ENCODE measurements around the gene PIPOX.

Gene PIPOX

DNA sequence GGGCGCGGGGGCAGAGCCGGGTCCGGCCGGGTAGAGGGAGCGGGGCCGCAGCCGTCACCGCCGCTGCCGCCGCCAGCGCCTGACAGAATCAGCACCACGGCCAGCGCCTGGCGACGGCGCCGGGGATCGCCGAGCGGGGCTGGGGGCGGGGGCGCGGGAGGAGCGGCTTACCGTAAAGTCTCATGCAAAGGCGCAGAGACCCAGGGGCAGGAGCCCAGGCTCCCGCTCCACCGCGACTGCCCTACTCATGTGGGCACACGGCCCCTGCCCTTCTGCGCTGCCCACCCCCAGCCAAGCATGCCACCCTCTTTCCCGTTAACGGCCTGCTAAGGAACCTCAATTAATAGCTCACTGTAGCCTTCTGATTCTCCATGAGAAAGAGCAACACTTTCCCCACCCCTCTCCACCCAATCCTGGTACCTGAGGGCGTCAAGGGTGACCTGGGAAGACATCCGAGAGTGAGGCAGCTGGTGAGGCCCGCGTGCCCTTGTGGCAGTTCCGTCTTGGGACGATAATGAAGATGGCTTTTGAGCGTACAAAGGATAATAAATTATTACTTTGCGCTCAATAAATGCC lies 36.9 kb upstream of the PIPOX start, which contains the start of gene SEZ6:
TSS of gene SEZ6 (minus strand) at position 98 of the 576 bp plus-strand sequence. CDS start 164 bp downstream, outside the sequence.
- H3F3A ChIP-seq (ENCODE audit: insufficient read depth, low read length) = no peaks in the 10 kb centered on the region
- no peaks in the 10 kb centered on the region for H3K36me3 ChIP-seq (replicated peaks; ENCODE audit: insufficient read depth, low read length)
- H3K79me2 ChIP-seq (ENCODE audit: low read length) = no peaks in the 10 kb centered on the region
- H3K9me3 ChIP-seq (replicated peaks; ENCODE audit: insufficient read depth, low read length) = no peaks in the 10 kb centered on the region
- H3K27ac ChIP-seq (ENCODE audit: low read length) = no peak within 1 kb of the TSS
- H3K4me1 ChIP-seq (ENCODE audit: low read length) = no peaks in the 10 kb centered on the region
- TF ChIP-seq EZH2 (optimal IDR thresholded peaks at IDR 0.05; ENCODE audit: low read depth, low read length) (no peak), CTCF (IDR thresholded peaks at IDR 0.05; ENCODE audit: low read length) (no peak), EZH2phosphoT487 (IDR thresholded peaks at IDR 0.05; ENCODE audit: low read length) (no peak)
- H3K9ac ChIP-seq (ENCODE audit: low read length) = no peak within 1 kb of the TSS
- H3K4me3 ChIP-seq (ENCODE audit: low read length) = no peak within 1 kb of the TSS
- DNase-seq = peak; percentile 68
- peaks cover 58% of the 10 kb centered on the region for H3K27me3 ChIP-seq (replicated peaks; ENCODE audit: insufficient read depth, low read length)
- H3K9me2 ChIP-seq (replicated peaks; ENCODE audit: insufficient read depth, low read length) = no peaks in the 10 kb centered on the region
- H2AFZ ChIP-seq (ENCODE audit: low read length) = no peak within 1 kb of the TSS
- H3K4me2 ChIP-seq (ENCODE audit: low read depth, low read length) = no peak within 1 kb of the TSS
- no peaks in the 10 kb centered on the region for H4K20me1 ChIP-seq (ENCODE audit: insufficient read depth, low read length)

- no peaks in the 10 kb centered on the region for H3K4me1 ChIP-seq (ENCODE audit: low read length)
- no peak overlapping the region for H3K4me2 ChIP-seq (ENCODE audit: low read depth, low read length)
- DNase-seq = no peak
- no peaks in the 10 kb centered on the region for H3K9me3 ChIP-seq (replicated peaks; ENCODE audit: insufficient read depth, low read length)
- H2AFZ ChIP-seq (ENCODE audit: low read length) = no peak overlapping the region
- H3K79me2 ChIP-seq (ENCODE audit: low read length) = no peaks in the 10 kb centered on the region
- peaks cover 53% of the 10 kb centered on the region for H3K27me3 ChIP-seq (replicated peaks; ENCODE audit: insufficient read depth, low read length)
- H3F3A ChIP-seq (ENCODE audit: insufficient read depth, low read length) = no peaks in the 10 kb centered on the region
- no peak for TF ChIP-seq EZH2phosphoT487 (IDR thresholded peaks at IDR 0.05; ENCODE audit: low read length)
- TF ChIP-seq EZH2 (optimal IDR thresholded peaks at IDR 0.05; ENCODE audit: low read depth, low read length) = no peak
- TF ChIP-seq CTCF (IDR thresholded peaks at IDR 0.05; ENCODE audit: low read length) = no peak
- H3K9me2 ChIP-seq (replicated peaks; ENCODE audit: insufficient read depth, low read length) = no peaks in the 10 kb centered on the region
- no peaks in the 10 kb centered on the region for H3K36me3 ChIP-seq (replicated peaks; ENCODE audit: insufficient read depth, low read length)
- H3K27ac ChIP-seq (ENCODE audit: low read length) = no peak overlapping the region
- H3K4me3 ChIP-seq (ENCODE audit: low read length) = no peak overlapping the region
- no peaks in the 10 kb centered on the region for H4K20me1 ChIP-seq (ENCODE audit: insufficient read depth, low read length)
- H3K9ac ChIP-seq (ENCODE audit: low read length) = no peak overlapping the region
These were observed 35.5 kb upstream of the PIPOX start for GRCh38 chr17:29007456-29007855.

DNA sequence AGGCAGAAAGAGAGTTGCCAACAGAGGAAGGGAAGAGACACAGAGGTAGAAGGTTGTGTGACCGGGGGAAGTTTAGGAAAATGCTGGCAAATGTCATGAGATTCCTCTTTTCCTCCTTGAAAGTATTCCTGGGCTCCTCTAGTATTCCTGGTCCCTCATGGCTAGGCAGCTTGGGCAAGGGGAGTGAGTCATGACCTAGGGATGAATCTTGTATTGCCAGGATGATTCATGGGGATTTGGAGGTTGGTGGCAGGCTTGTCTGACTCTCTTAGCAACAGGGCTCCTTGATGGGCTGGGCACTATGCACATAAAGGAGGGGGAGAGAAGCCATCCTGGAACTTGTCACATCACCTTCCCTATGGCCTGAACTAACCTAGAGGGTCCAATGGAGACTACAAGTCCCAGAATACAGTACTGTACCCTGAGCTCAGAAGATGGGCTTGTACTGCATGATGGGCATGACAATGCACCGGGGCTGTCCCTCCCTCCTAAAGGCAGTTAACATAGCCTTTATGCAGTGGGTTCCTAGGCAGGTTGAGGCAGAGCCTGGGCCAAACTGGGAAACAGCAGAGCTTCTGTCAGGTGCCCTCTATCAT lies 35.0 kb upstream of the PIPOX start:
- Histone ChIP-seq H4K20me1 (ENCODE audit: insufficient read depth, low read length) (no peaks in the 10 kb centered on the region), H3K27ac (ENCODE audit: low read length) (no peak overlapping the region), H3K79me2 (ENCODE audit: low read length) (no peaks in the 10 kb centered on the region), H3K4me1 (ENCODE audit: low read length) (no peaks in the 10 kb centered on the region), H3F3A (ENCODE audit: insufficient read depth, low read length) (no peaks in the 10 kb centered on the region), H3K4me3 (ENCODE audit: low read length) (no peak overlapping the region), H3K36me3 (replicated peaks; ENCODE audit: insufficient read depth, low read length) (no peaks in the 10 kb centered on the region), H2AFZ (ENCODE audit: low read length) (no peak overlapping the region), H3K9ac (ENCODE audit: low read length) (no peak overlapping the region), H3K9me2 (replicated peaks; ENCODE audit: insufficient read depth, low read length) (no peaks in the 10 kb centered on the region), H3K4me2 (ENCODE audit: low read depth, low read length) (no peak overlapping the region), H3K9me3 (replicated peaks; ENCODE audit: insufficient read depth, low read length) (no peaks in the 10 kb centered on the region), H3K27me3 (replicated peaks; ENCODE audit: insufficient read depth, low read length) (peaks cover 50% of the 10 kb centered on the region)
- no peak for DNase-seq
- TF ChIP-seq EZH2phosphoT487 (IDR thresholded peaks at IDR 0.05; ENCODE audit: low read length) (no peak), CTCF (IDR thresholded peaks at IDR 0.05; ENCODE audit: low read length) (no peak), EZH2 (optimal IDR thresholded peaks at IDR 0.05; ENCODE audit: low read depth, low read length) (no peak)

Data from MM.1S (cell line).